Stimulated activated CD4-positive, alpha-beta T cell treated with anti-CD3 and anti-CD28 coated beads, Interleukin-1b, Interleukin-23, amount 100 ng/mL, for 4 hours (primary cell): ENCODE data around the gene ZNF219.
A peak's percentile ranks its signal among the peaks of the same experiment; 100 is the strongest.

Experiments used
- DNase-seq, 2 donors: peaks; one replicate each; pipeline ENCODE4 v3.0.0-alpha.2; 2020; ENCODE audit warnings: low read depth in 2 of 2

ZNF219 gene

DNA sequence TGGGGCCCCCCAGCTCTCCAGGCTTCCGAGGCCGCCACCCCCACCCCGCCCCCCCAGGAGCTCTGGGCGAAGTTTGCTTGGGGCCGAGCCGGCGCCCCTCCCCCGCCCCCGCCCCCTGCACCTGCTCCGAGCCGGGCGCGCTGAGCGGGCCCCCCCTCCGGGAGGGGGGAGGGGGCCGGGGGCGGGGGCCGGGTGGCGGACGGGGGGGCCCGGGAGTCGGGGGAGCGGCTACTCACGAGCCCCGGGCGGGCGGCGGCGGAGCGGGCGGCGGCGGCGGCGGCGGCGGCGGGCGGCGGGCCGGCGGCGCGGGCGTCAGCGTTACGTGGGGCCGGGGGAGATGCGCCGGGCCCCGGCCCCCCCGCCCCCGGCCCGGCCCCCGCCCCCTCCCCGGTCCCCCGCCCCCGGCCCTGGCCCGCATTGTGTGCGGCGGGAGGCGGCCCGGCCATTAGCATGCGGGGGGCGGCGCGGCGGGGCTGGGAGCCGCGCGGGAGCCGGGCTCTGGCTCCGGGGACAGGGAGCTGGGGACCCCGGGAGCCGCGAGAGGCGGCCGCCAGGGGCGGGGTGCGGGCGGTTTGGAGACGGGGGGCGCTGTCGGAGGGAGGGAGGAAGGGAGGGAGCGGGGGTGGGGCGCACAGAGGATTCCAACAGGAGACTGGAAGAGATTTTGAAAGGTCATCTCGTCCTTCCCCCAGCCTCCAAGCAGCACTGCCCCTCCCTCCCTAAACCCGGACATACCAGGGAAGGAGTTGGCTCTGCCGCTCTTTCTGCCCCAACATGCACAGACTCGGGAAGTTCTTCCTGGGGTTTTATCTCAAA, at the start of gene ZNF219:
Gene ZNF219, minus strand, starts transcription at position 580 of the 816 bp plus-strand sequence. CDS start 5,064 bp downstream, outside the sequence.
- peak in 1 of 2 donors; percentile 23 for DNase-seq

DNA sequence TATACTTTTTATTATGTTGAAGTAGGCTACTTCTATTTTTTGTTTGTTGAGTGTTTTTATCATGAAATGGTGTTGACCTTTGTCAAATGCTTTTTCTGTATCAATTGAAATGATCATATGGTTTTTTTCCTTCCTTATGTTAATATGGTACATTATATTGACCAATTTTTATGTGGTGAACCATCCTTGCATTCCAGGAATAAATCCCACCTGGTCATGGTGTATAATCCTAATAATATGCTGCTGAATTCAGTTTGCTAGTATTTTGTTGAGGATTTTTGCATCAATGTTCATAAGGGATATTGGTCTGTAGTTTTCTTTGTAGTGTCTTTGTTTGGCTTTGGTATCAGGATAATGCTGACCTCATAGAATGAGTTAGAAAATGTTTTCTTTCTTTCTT, 47.0 kb upstream of the ZNF219 start:
- no peak for DNase-seq

DNA sequence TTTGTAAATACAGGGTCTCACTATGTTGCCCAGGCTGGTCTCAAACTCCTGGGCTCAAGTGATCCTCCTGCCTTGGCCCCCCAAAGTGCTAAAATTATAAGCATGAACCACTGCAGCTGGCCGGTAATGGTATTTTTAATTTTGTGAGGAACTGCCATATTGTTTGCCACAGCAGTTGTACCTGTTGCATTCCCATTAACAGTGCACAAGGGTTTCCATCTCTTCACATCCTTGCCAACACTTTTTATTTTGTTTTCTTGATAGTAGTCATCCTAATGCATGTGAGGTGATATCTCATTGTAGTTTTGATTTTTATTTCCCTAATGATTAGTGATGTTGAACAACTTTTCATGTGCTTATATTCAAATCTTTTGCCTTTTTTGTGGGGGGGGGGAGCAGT, 43.9 kb upstream of the ZNF219 start:
- no peak for DNase-seq

DNA sequence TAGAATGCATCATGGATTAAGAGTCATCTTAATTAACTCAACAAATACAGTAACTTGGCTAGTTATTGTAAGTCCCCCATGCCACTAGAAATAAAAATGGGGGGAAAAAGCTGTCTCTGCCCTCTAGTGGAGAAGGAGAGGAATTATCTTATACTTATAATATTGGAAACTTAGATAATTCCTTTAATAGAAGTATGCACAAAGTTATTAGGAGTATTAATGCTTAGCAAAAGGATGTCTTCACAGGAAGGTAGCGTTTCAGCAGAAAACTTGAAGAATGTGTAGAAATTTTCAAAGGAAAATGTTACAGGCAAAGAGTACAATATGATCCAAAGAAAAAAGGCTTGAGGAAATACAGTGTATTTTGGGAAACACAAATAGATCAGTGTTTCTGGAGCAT, 37.6 kb upstream of the ZNF219 start:
- DNase-seq, result no peak

DNA sequence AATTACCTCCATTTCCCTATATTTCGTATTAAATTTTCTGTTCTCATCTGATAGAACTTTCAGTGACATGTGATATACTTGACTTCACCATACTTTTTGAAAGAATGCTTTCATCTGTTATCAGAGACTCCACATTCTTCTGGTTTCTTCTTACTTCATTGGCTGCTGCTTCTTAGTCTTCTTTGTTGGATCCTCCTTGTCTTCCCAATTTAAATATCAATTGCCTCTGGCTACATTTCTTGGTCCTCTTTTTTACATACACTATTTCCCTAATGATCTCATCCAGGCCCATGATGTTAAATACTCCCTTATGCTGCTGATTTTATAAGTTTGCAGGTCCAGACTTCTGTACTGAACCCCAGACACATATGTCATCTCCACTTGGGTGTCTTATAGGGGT, 35.4 kb upstream of the ZNF219 start:
- no peak for DNase-seq

DNA sequence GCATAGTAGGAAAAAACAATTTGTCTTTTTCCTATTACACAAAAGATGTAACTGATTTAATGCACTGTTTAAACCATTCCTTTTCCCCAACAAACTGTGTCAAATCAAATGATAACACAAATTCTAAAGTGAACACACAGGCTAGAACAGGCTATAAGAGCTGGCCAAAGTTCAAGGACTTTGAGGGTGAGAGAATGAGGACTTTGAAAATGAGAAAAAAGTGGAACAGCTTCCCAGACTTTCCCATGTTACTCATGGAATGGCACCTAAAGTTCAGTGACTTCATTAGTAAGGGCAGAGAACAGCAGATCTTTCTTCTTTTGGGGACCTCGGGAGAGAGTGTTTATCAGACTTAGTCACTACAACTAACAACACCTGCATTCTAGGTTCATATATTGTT, 25.0 kb upstream of the ZNF219 start:
- no peak for DNase-seq

DNA sequence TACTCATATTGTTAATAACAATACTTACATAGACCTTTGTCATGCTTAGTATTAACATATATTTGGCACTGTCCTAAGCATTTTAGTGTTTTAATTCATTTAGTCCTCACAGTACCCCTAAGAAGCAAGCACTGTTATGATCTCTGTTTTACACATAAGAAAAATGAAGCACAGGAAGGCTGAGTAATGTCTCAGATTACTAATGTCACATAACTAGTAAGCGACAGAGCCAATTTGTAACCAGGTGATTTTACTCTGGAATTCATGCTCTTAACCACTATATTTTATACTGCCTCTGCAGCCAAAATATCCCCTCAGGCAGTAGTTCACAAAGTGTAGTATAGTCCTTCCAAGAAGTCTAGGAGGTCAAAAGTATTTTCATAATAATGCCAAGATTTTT, 22.7 kb upstream of the ZNF219 start:
- no peak for DNase-seq

DNA sequence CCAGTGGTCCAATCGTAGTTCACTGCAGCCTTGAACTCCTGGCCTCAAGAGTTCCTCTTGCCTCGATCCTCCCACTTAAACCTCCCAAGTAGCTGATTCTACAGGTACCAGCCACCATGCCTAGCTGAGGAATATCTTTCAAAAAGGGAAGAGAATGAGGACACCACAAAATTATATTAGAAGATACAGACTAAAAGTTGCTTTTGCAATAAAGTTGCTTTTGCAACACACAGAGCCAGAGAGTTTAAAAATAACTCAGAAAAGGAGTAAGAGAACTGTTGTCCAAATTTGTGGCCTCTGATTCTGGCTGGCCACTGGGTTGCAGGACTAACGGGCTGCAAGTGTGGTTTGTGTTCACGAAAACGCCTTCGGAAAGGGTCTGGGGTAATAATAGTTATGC, 22.2 kb upstream of the ZNF219 start:
- no peak for DNase-seq

DNA sequence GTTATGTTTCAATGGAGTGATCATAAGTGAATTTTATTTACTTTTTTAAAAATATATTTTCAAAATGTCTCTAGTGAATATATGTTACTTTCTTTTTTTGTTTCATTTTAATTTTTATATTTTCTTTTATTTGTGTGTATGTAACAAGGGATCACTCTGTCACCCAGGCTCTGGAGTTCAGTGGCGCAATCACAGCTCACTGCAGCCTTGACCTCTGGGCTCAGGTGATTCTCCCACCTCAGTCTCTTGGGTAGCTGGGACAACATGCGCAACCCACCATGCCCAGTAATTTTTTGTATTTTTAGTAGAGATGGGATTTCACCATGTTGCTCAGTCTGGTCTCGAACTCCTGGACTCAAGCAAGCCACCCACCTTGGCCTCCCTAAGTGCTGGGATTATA, 20.5 kb upstream of the ZNF219 start:
- DNase-seq, result no peak

DNA sequence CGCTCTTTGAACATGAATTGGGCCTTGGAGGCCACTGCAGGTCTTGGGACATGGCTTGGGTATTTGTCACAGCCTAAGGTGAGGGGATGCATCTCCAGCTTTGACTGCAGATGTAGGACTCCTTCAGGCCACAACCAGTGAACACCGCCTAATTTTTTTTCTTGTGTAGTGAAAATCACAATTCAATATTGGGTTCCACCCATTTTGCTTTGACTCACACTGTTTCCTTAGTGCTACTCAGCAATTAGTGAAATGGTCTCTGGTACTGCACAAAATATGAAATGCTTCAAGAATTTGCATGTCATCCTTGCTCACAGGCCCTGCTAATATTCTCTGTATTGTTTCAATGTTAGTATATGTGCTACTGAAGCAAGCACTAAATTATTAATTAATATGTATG, 14.9 kb upstream of the ZNF219 start:
- DNase-seq, result no peak

DNA sequence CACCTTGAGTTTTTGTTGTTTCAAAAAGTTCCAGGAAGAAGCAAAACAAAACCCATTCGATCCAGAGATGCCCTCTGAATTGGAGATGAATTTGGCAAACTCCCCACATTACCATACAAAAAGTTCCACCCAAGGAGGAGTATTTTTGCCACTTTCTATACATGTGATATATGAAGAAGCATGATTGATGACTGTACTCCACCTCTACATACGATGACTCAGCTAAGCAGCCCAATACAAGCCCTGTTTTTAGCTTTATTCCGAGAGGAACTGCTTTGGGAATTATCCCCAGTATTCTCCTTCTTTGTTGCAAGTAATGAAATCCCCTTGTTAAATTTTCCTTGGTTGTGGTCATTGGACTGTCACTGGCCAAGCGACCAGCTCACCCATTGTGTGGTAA, 13.8 kb upstream of the ZNF219 start:
- no peak for DNase-seq

DNA sequence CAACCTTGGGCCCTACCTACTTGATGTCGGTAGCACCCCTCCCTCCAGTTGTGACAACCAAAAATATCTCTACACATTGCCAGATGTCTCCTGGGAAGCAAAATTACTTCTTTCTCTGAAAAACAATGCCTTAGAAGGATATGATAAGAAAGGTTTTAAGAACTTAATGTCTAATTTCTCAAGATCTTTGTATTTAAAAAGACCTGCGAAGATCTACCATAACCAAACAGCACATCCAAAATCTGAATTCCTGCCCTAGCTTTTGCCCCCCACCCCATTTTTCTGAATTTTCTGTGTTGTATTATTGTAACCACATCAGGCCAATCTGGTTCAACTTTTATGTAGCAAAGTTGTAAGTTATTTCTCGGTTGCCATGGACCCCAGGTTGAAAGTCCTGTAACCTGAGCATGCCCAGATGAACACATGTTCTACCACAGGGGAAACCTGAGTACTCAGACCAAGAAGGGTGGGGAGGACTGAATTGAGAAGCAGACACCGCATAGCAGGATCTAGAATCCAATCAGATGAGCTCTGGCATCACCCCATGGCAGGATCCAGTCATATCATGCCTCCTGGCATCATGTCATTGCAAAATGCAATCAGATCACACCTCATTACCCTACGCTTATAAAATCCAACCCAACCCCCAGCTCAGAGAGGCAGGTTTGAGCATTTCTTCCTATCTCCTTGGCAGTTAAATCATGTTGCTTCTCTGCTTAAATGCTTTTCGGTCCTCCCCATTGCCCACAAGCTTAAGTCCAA, 11.1 kb upstream of the ZNF219 start:
- DNase-seq, result no peak

DNA sequence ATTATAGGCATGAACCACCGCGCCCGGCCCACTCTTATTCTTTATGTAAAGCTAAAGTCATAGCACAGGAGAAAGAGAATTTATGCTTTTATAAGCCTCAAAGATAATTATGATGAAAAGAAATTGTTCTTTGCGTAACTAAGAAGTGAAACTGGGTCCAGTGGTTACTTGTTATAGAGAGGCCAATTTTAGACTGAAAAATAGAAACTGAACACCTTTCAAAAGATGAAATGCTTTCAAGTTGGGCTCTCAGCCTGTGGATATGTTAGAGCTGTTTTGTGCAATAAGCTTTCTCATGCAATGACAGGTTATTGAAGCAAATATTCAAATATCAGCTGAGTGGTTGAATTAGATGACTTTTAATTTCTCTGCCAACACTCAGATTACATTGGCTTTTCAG, 10.3 kb upstream of the ZNF219 start:
- no peak for DNase-seq

DNA sequence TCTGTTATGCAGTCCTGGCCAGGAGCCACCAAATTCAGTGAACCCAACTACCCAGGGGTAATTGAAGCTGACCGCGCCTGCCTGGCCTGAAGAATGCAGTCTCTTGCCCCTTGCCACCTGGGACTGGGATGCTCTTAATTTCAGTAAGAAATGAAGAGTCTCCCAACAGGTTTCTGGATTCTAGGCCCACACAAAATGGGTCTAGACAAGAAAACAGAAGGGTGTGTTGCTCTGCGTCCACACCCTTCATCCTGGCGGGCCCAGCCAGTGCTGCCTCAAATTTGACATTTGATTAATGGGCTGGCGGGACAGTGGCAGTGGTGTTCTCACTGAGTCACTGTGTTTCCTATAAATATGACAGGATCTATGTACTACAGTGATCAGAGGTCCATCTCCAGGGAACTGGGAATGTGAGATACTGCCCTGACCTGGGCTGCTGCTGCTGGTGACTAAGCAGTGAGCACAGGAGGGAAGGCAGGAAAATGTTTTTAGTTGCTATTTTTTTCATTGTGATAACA, 8.9 kb upstream of the ZNF219 start:
- no peak for DNase-seq

DNA sequence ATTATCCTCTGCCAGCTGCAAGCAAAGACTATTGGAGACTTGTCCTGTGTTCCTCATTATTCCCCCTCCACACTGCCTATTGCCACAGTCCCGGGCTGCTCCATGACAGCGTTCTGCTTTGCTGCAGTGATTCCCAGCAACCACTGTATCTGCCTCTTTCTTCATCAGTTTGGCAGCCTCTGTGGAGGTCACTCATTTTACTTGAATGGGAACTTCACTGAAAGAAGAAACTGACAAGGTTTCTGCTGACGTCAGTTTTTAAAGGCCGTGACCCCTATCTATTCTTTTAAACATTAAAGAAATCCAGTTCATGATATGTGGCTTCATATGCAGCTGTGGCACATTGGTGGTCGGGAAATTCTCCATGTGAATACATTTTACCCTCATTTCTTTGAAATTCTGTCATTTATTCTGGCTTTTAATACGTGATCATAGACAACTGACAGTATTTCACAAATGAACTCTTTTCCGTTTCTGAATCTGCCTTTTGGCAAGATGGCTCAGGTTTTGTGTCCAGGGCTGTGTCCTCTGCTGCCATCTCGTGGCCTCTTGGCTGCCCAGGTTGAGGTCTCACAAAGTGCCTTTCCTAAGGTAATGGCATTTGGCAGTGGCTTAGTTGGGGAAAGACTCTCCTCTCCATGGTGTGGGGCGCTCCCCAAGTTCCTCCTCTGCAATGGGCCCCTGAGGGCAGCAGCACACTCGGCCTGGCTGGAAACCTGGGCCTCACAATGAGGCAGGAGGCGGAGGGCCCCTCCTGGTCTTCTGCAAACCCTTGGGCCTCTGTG, 8.2 kb upstream of the ZNF219 start:
- DNase-seq, result peak; percentile 64 to 68

DNA sequence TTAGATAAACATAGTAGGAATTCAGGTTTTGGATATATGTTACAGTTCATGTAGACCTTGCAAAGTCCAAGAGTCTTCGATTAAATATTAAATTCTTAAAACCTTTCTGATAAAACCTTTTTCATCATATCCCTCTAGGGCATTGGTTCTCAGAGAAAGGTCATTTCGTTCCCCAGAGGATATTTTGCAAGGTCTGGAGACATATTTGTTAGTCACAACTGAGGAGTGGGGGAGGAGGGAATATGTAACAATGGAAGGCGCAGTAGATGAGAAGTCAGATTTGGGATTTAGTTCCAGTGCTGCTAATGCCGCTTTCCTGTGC, 7.7 kb upstream of the ZNF219 start:
- DNase-seq, result no peak

DNA sequence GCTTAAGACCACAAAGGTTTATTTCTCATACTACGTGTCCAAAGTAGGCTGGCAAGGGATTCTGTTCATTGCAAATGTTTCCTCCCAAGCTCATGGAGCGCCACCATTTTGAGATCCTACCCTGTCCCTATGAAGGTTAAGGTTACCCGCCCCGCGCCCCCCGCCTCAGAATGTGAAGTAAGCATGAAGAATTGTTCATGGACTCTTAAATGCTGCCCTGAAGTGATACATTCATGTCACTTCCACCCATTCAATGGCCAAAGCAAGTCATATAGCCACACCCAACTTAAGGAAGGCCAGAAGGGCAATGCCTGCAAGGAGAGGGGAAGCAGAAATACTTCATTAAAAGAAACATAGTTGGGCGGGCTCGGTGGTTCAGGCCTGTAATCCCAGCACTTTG, 6.6 kb upstream of the ZNF219 start:
- DNase-seq, result no peak

DNA sequence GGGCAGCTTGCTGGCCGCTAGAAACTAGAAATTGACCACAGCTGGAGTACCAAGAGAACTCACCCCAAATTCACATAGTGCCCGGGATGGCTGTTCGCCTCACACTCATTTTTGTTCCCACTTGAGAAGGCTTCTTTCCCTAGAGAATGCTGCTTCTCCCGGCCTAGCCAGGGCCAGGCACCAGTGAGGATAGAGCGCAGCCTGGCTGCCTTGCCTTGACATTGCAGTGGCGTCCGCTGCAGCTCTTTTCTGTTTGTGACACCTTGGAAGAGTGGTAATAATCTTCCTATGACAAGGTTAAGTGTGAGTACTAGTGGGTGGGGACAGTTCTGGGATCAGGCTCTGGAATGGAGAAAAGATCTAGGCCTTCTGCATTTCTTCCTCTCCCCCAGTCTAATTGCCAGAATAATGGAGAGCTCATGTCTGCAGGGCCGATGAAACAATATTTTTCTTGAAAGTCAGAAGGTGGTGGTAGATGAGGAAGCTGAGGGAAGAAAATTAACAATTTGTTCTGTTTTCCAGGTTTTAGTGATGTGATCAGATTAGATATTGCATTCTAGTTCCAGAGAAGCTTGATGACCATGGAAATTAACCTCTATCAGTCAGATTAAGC, 6.1 kb upstream of the ZNF219 start:
- peak; percentile 46 to 53 for DNase-seq

DNA sequence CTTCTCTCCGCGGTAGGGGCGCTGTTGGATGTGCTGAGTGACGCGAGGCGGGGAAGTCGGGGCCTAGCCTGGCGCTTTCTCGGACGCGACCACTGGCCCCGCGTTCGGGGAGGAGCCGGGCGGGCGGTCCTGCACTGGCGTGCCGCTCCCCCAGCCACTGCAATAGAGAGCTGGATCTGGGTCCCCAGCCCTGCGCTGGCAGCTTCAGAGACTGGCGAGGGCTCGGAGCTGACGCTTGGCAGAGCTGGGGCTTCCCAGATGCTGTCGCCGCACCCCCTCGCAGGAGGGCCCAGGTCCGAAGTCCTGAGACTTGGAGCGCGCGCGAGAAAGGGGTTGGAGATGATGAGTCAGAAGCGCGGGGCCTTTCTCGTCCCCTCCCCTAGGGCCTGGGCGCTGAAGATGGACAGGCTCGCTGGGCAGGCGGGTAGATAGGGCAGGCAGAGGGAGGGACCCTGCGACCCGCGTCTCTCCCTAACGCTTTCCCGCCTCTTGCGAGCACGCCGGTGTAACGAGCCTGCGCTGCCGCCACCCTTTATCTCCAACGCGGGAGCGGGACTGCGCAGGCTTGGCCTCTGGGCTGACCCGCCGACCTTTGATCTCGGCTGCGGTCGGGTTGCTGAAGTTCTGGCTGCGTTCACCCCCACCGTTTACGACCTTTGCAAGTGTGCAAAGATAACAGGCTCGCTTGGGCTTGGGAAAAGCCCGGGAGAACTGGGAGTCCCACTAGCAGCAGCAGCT, 5.4 kb upstream of the ZNF219 start:
- DNase-seq, result peak; percentile 88

DNA sequence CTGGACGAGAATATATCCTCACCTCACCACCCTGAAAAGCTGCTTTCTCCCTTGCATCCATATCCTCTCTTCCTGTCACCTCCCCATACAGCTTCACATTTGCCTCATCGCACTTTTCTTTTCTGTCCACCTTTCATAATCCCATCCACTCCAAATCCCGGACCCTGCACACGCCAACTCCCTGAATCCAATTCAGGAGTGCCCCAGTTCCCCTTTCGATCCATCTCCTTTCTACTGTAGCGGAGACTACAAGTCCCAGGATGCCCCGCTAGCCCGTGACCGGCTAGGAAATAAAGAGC, 4.9 kb upstream of the ZNF219 start:
- no peak for DNase-seq
